Glutamatergic neuron (in vitro differentiated cells): ENCODE measurements around the gene CELA3A. TPM values are rescaled to one million over a fixed set of nuclear protein-coding genes. Genes with fewer than 3 reads are reported as not detected.

Source experiments
- total RNA-seq: library from RNA; stranded (reverse); fragmentation: NEBNext Ultra II Directional; extraction: Animal tissue kit (Norgen Biotek cat#: 25700); gene quantifications from one replicate; pipeline ENCODE4 v1.2.1, GENCODE V29; 2021; ENCODE audit not compliant: unreplicated experiment

CELA3A gene
- total RNA-seq, 1 donor from 2014 or later = not detected

Other genes starting within 250 kb of the CELA3A start
- gene USP48, start 218.5 kb upstream of the CELA3A start, total RNA-seq = 78.7 TPM
- not detected for gene LDLRAD2, start 189.4 kb upstream of the CELA3A start, total RNA-seq
- 3.3 TPM for gene HSPG2, start 64.3 kb upstream of the CELA3A start, total RNA-seq
- not detected for gene CELA3B, start 24.6 kb upstream of the CELA3A start, total RNA-seq
- 283 TPM for gene CDC42, start 51.1 kb downstream of the CELA3A start, total RNA-seq
- not detected for gene WNT4, start 141.4 kb downstream of the CELA3A start, total RNA-seq